ES-I3 (cell line): ENCODE measurements around the gene PIGR.

ENCODE experiments used
- H3K36me3 ChIP-seq: 2 replicates; pipeline ENCODE4 v1.6.1; 2013; ENCODE audit warnings: mild to moderate bottlenecking, low read length, control low read depth, moderate library complexity; ENCODE audit not compliant: insufficient read depth
- H3K4me1 ChIP-seq: 2 replicates; pipeline ENCODE4 v1.6.1; 2013; ENCODE audit warnings: mild to moderate bottlenecking, control low read depth, low read length; ENCODE audit not compliant: insufficient read depth
- H3K9ac ChIP-seq: 2 replicates; pipeline ENCODE4 v1.6.1; 2013; ENCODE audit warnings: low read depth, mild to moderate bottlenecking, low read length, moderate library complexity
- H3K9me3 ChIP-seq: 2 replicates; pipeline ENCODE4 v1.6.1; 2013; ENCODE audit warnings: mild to moderate bottlenecking, low read length, moderate library complexity; ENCODE audit not compliant: control insufficient read depth, insufficient read depth

PIGR gene

GRCh38 chr1:206952171-206952570 is 5.9 kb upstream of the PIGR start:
- no peaks in the 10 kb centered on the region for H3K36me3 ChIP-seq
- H3K9ac ChIP-seq, result no peak overlapping the region
- 0 out of 2 replicates have a peak, but pooled peaks cover 4% of the 10 kb centered on the region for H3K4me1 ChIP-seq
- H3K9me3 ChIP-seq, result no peaks in the 10 kb centered on the region

- Histone ChIP-seq H3K36me3 (no peaks in the 10 kb centered on the region), H3K9me3 (no peaks in the 10 kb centered on the region), H3K9ac (no peak overlapping the region), H3K4me1 (0 out of 2 replicates have a peak, but pooled peaks cover 4% of the 10 kb centered on the region)
Measured at GRCh38 chr1:206951318-206952100, 5.2 kb upstream of the PIGR start.

- Histone ChIP-seq H3K36me3 (no peaks in the 10 kb centered on the region), H3K9ac (no peak overlapping the region), H3K9me3 (no peaks in the 10 kb centered on the region), H3K4me1 (no peaks in the 10 kb centered on the region)
Measured at GRCh38 chr1:206949641-206950040, 3.4 kb upstream of the PIGR start.

GRCh38 chr1:206949208-206949607 is 2.9 kb upstream of the PIGR start:
- Histone ChIP-seq H3K36me3 (no peaks in the 10 kb centered on the region), H3K4me1 (no peaks in the 10 kb centered on the region), H3K9ac (no peak overlapping the region), H3K9me3 (no peaks in the 10 kb centered on the region)

- Histone ChIP-seq H3K9me3 (no peaks in the 10 kb centered on the region), H3K9ac (no peak overlapping the region), H3K36me3 (no peaks in the 10 kb centered on the region), H3K4me1 (no peaks in the 10 kb centered on the region)
Measured at GRCh38 chr1:206947255-206947654, 989 bp upstream of the PIGR start.

GRCh38 chr1:206945779-206946178 is 487 bp downstream of the PIGR start:
- H3K4me1 ChIP-seq, result no peaks in the 10 kb centered on the region
- no peaks in the 10 kb centered on the region for H3K36me3 ChIP-seq
- H3K9me3 ChIP-seq, result no peaks in the 10 kb centered on the region
- no peak overlapping the region for H3K9ac ChIP-seq

GRCh38 chr1:206944703-206945102 is 1.6 kb downstream of the PIGR start:
- Histone ChIP-seq H3K4me1 (no peaks in the 10 kb centered on the region), H3K9me3 (no peaks in the 10 kb centered on the region), H3K36me3 (no peaks in the 10 kb centered on the region), H3K9ac (no peak overlapping the region)

- no peak overlapping the region for H3K9ac ChIP-seq
Measured at GRCh38 chr1:206941766-206942418, 4.4 kb downstream of the PIGR start.

GRCh38 chr1:206940588-206940936 is 5.7 kb downstream of the PIGR start:
- H3K9ac ChIP-seq, result no peak overlapping the region
- no peaks in the 10 kb centered on the region for H3K9me3 ChIP-seq
- H3K4me1 ChIP-seq, result no peaks in the 10 kb centered on the region
- no peaks in the 10 kb centered on the region for H3K36me3 ChIP-seq

More at GRCh38 chr1:206941766-206942418, 4.4 kb downstream of the PIGR start:
- no peaks in the 10 kb centered on the region for H3K36me3 ChIP-seq
- H3K9me3 ChIP-seq, result no peaks in the 10 kb centered on the region
- no peaks in the 10 kb centered on the region for H3K4me1 ChIP-seq

GRCh38 chr1:206939841-206940587 is 6.3 kb downstream of the PIGR start:
- no peaks in the 10 kb centered on the region for H3K36me3 ChIP-seq
- no peaks in the 10 kb centered on the region for H3K9me3 ChIP-seq
- no peak overlapping the region for H3K9ac ChIP-seq
- H3K4me1 ChIP-seq, result no peaks in the 10 kb centered on the region

GRCh38 chr1:206939131-206939530 is 7.1 kb downstream of the PIGR start:
- Histone ChIP-seq H3K36me3 (no peaks in the 10 kb centered on the region), H3K9me3 (no peaks in the 10 kb centered on the region), H3K4me1 (no peaks in the 10 kb centered on the region), H3K9ac (no peak overlapping the region)

GRCh38 chr1:206937425-206937824 is 8.8 kb downstream of the PIGR start:
- no peak overlapping the region for H3K9ac ChIP-seq
- H3K9me3 ChIP-seq, result no peaks in the 10 kb centered on the region
- no peaks in the 10 kb centered on the region for H3K4me1 ChIP-seq
- no peaks in the 10 kb centered on the region for H3K36me3 ChIP-seq

- Histone ChIP-seq H3K9ac (no peak overlapping the region), H3K36me3 (no peaks in the 10 kb centered on the region), H3K4me1 (no peaks in the 10 kb centered on the region), H3K9me3 (no peaks in the 10 kb centered on the region)
Measured at GRCh38 chr1:206935491-206936067, 10.7 kb downstream of the PIGR start.

GRCh38 chr1:206933333-206933945 is 12.8 kb downstream of the PIGR start:
- H3K9me3 ChIP-seq, result no peaks in the 10 kb centered on the region
- H3K36me3 ChIP-seq, result no peaks in the 10 kb centered on the region
- no peak overlapping the region for H3K9ac ChIP-seq
- H3K4me1 ChIP-seq, result no peaks in the 10 kb centered on the region
